Renal pelvis (tissue), 12 donors: ENCODE data around the gene CSRNP3. TPM values are rescaled to one million over a fixed set of nuclear protein-coding genes. Genes with fewer than 3 reads are reported as not detected.

Experiments
- DNase-seq: peaks from one replicate; pipeline ENCODE4 v3.0.0-alpha.2; 2013
- long read RNA-seq, 16 experiments: transcript quantifications; one replicate each; lab custom pipeline, GENCODE V29; 2026
- polyA plus RNA-seq, 3 donors: library from polyadenylated mRNA; unstranded; fragments of 120-200 nt; gene quantifications; one replicate each; pipeline ENCODE4 v1.2.1, GENCODE V29; 2013; ENCODE audit not compliant: insufficient read length in 3 of 3

Gene CSRNP3
- polyA plus RNA-seq = 10 to 100 TPM in 1 of 3 donors, 1 to 10 TPM in 2; 8.8 to 10.2 (median 9.2) TPM
- long read RNA-seq, donor 1 = 0 reads
- long read RNA-seq, donor 2, partial matches to known transcripts = 0 of 1 reads
- long read RNA-seq, donor 2, other reads (novel, unspliced or antisense) = 0 of 1 reads
- long read RNA-seq, donor 3 = 0 reads
- long read RNA-seq, donor 4 = 0 reads
- long read RNA-seq, donor 5, partial matches to known transcripts = 0 of 1 reads
- long read RNA-seq, donor 5, other reads (novel, unspliced or antisense) = 0 of 1 reads
- long read RNA-seq, donor 6, partial matches to known transcripts = 0 of 2 reads
- long read RNA-seq, donor 6, other reads (novel, unspliced or antisense) = 0 of 2 reads
- long read RNA-seq, donor 7, partial matches to known transcripts = 0 of 1 reads
- long read RNA-seq, donor 7, other reads (novel, unspliced or antisense) = 0 of 1 reads
- long read RNA-seq, donor 8, partial matches to known transcripts = 0 of 1 reads
- long read RNA-seq, donor 8, other reads (novel, unspliced or antisense) = 0 of 1 reads
- long read RNA-seq, donor 9, partial matches to known transcripts = 0 of 1 reads
- long read RNA-seq, donor 9, other reads (novel, unspliced or antisense) = 0 of 1 reads
- long read RNA-seq, donor 10, partial matches to known transcripts = 0 of 3 reads
- long read RNA-seq, donor 10, other reads (novel, unspliced or antisense) = 0 of 3 reads
- long read RNA-seq, donor 11, partial matches to known transcripts = 0 of 1 reads
- long read RNA-seq, donor 11, other reads (novel, unspliced or antisense) = 0 of 1 reads
- long read RNA-seq, donor 12, partial matches to known transcripts = 0 of 2 reads
- long read RNA-seq, donor 12, other reads (novel, unspliced or antisense) = 0 of 2 reads
- long read RNA-seq, donor 13 = 0 reads
- long read RNA-seq, donor 14 = 0 reads
- long read RNA-seq, donor 15, partial matches to known transcripts = 0 of 3 reads
- long read RNA-seq, donor 15, other reads (novel, unspliced or antisense) = 0 of 3 reads
- long read RNA-seq, donor 16, partial matches to known transcripts = 0 of 1 reads
- long read RNA-seq, donor 16, other reads (novel, unspliced or antisense) = 0 of 1 reads

GRCh38 chr2:165469417-165469816 is at the start of gene CSRNP3:
CSRNP3 (plus strand) TSS chr2:165469698; CDS start chr2:165595066, 125,368 bp downstream.
- DNase-seq = peak; percentile 91

GRCh38 chr2:165420231-165420630 is 49.3 kb upstream of the CSRNP3 start:
- no peak for DNase-seq

- no peak for DNase-seq
Measured at GRCh38 chr2:165423081-165423480, 46.4 kb upstream of the CSRNP3 start.

GRCh38 chr2:165425556-165425955 is 43.9 kb upstream of the CSRNP3 start:
- no peak for DNase-seq

GRCh38 chr2:165427686-165428085 is 41.8 kb upstream of the CSRNP3 start:
- no peak for DNase-seq

- no peak for DNase-seq
Measured at GRCh38 chr2:165428926-165429325, 40.6 kb upstream of the CSRNP3 start.

GRCh38 chr2:165431014-165431413 is 38.5 kb upstream of the CSRNP3 start:
- no peak for DNase-seq

- no peak for DNase-seq
Measured at GRCh38 chr2:165432234-165432966, 37.1 kb upstream of the CSRNP3 start.

- peak; percentile 86 for DNase-seq
Measured at GRCh38 chr2:165434865-165435496, 34.5 kb upstream of the CSRNP3 start.

GRCh38 chr2:165435611-165436010 is 33.9 kb upstream of the CSRNP3 start:
- DNase-seq = no peak

GRCh38 chr2:165436559-165436958 is 32.9 kb upstream of the CSRNP3 start:
- DNase-seq = no peak

- peak; percentile 70 for DNase-seq
Measured at GRCh38 chr2:165440367-165440766, 29.1 kb upstream of the CSRNP3 start.

GRCh38 chr2:165443511-165443910 is 26.0 kb upstream of the CSRNP3 start:
- no peak for DNase-seq

GRCh38 chr2:165448406-165448805 is 21.1 kb upstream of the CSRNP3 start:
- DNase-seq = no peak

- no peak for DNase-seq
Measured at GRCh38 chr2:165450156-165450555, 19.3 kb upstream of the CSRNP3 start.

GRCh38 chr2:165452327-165452726 is 17.2 kb upstream of the CSRNP3 start:
- DNase-seq = no peak

GRCh38 chr2:165453561-165454094 is 15.9 kb upstream of the CSRNP3 start:
- DNase-seq = no peak

GRCh38 chr2:165454905-165455304 is 14.6 kb upstream of the CSRNP3 start:
- DNase-seq = no peak

- no peak for DNase-seq
Measured at GRCh38 chr2:165456027-165456426, 13.5 kb upstream of the CSRNP3 start.

- no peak for DNase-seq
Measured at GRCh38 chr2:165462443-165462842, 7.1 kb upstream of the CSRNP3 start.

- no peak for DNase-seq
Measured at GRCh38 chr2:165466386-165466785, 3.1 kb upstream of the CSRNP3 start.
